ENCODE measurements around the gene VEGFC.

DNA sequence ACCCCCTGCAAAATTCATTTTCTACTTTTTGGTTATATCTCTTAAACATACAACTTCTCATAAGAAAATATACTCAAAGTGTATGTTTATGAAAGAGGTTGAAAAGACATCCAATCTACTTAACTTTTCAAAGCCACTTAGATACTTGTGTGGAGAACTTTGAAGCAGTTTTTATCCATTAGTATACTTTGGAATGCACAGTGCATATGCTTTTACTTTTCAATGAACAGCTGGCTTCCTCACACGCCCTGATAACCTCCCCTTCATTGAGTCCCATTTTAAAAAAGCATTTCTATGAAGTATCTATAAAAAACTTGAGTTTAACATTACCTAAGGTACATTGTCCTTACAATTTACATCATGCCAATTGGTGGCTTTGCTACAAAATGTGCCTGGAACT lies 73.8 kb downstream of the VEGFC start:
- TF ChIP-seq, protein P1, sequence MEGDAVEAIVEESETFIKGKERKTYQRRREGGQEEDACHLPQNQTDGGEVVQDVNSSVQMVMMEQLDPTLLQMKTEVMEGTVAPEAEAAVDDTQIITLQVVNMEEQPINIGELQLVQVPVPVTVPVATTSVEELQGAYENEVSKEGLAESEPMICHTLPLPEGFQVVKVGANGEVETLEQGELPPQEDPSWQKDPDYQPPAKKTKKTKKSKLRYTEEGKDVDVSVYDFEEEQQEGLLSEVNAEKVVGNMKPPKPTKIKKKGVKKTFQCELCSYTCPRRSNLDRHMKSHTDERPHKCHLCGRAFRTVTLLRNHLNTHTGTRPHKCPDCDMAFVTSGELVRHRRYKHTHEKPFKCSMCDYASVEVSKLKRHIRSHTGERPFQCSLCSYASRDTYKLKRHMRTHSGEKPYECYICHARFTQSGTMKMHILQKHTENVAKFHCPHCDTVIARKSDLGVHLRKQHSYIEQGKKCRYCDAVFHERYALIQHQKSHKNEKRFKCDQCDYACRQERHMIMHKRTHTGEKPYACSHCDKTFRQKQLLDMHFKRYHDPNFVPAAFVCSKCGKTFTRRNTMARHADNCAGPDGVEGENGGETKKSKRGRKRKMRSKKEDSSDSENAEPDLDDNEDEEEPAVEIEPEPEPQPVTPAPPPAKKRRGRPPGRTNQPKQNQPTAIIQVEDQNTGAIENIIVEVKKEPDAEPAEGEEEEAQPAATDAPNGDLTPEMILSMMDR (IDR thresholded peaks at IDR 0.05): no peak
- TF ChIP-seq POLR2A (IDR thresholded peaks at IDR 0.05): no peak
